HepG2 (cell line): ENCODE measurements around the gene WDR48. TPM values are rescaled to one million over a fixed set of nuclear protein-coding genes. Genes with fewer than 3 reads are reported as not detected.

Experiments
- ATAC-seq: fragments of 200-7000 bp; cut with Tn5 transposase; 3 replicates; pipeline ENCODE4 v1.9.1; 2020; ENCODE audit warnings: mild to moderate bottlenecking, moderate library complexity
- BruUV-seq: library from RNA; stranded (reverse); fragments of 400-500 nt; replicated peaks from 2 replicates; lab custom pipeline; 2021; lab: Mats Ljungman, UMichigan
- CTCF ChIA-PET: fragments of 300-600 bp; formaldehyde crosslinking; extraction: SDS; loops from one replicate; lab custom pipeline; 2021; ENCODE audit warnings: low total read pairs, inconsistent platforms, low intra/inter-chr PET ratio; lab: Yijun Ruan, JAX
- POLR2A ChIA-PET: fragments of 350-600 bp; sonication (Branson Sonifier 250); formaldehyde crosslinking; loops from one replicate; lab custom pipeline; 2020; ENCODE audit warnings: antibody characterized with exemption, inconsistent platforms; lab: Yijun Ruan, JAX
- DNase-seq: peaks from one replicate; pipeline ENCODE4 v3.0.0-alpha.2; 2015; ENCODE audit warnings: low spot score
- FAIRE-seq: peaks from 3 replicates; lab custom pipeline; 2011; peaks lifted over from hg19 to GRCh38; lab: Jason Lieb, UNC
- H2AFZ ChIP-seq: one replicate; pipeline ENCODE4 v1.6.1; 2011; ENCODE audit warnings: low read length, inconsistent platforms
- H3K27ac ChIP-seq: fragments of 300-600 bp; 3 replicates; pipeline ENCODE4 v1.8.0; 2011; ENCODE audit warnings: mixed run types, mild to moderate bottlenecking, mixed read lengths, low read length, inconsistent platforms; ENCODE audit not compliant: insufficient read depth; ENCODE audit errors: extremely low read length
- H3K27me3 ChIP-seq, 2 experiments: fragments of 200-600 bp in 1 of 2; 2 replicates in 1 of 2; 3 replicates in 1 of 2; pipeline versions ENCODE4 v1.6.0 to v1.8.0; 2011; ENCODE audit warnings: low read length in 2 of 2, mild to moderate bottlenecking in 2 of 2, moderate library complexity in 2 of 2, inconsistent platforms in 1 of 2; ENCODE audit not compliant: insufficient read depth in 2 of 2, control insufficient read depth in 1 of 2
- H3K36me3 ChIP-seq, 2 experiments: fragments of 200-600 bp in 1 of 2; replicated peaks in 1 of 2; 2 replicates in 1 of 2; 3 replicates in 1 of 2; pipeline versions ENCODE4 v1.5.1 to v1.8.0; 2011; ENCODE audit warnings: low read length in 2 of 2, inconsistent platforms in 1 of 2; ENCODE audit not compliant: insufficient read depth in 2 of 2, control insufficient read depth in 1 of 2
- H3K4me1 ChIP-seq: 2 replicates; pipeline ENCODE4 v1.5.1; 2012; ENCODE audit warnings: low read length, inconsistent platforms; ENCODE audit not compliant: insufficient read depth
- H3K4me2 ChIP-seq: 2 replicates; pipeline ENCODE4 v1.6.0; 2011; ENCODE audit warnings: low read depth, low read length, inconsistent platforms
- H3K4me3 ChIP-seq, 3 experiments: fragments of 200-600 bp in 1 of 3; sonication (generic), shearing (Covaris generic) in 1 of 3; replicated peaks in 1 of 3; 2 replicates each; pipeline ENCODE4 v1.5.1; 2011 to 2016; ENCODE audit warnings: low read length in 3 of 3, inconsistent platforms in 2 of 3, low read depth in 2 of 3, mild to moderate bottlenecking in 2 of 3, control low read depth in 1 of 3, mixed read lengths in 1 of 3; ENCODE audit not compliant: insufficient read depth in 1 of 3
- H3K79me2 ChIP-seq: one replicate; pipeline ENCODE4 v1.6.1; 2011; ENCODE audit warnings: low read length, inconsistent platforms; ENCODE audit not compliant: insufficient read depth
- H3K9ac ChIP-seq: 2 replicates; pipeline ENCODE4 v1.6.0; 2011; ENCODE audit warnings: mild to moderate bottlenecking, low read depth, low read length, inconsistent platforms; ENCODE audit not compliant: insufficient read depth
- H3K9me3 ChIP-seq: 2 replicates; pipeline ENCODE4 v1.5.1; 2012; ENCODE audit warnings: mild to moderate bottlenecking, low read length
- H4K20me1 ChIP-seq: 2 replicates; pipeline ENCODE4 v1.6.0; 2011; ENCODE audit warnings: inconsistent platforms, mild to moderate bottlenecking, low read length, moderate library complexity; ENCODE audit not compliant: insufficient read depth
- JDP2 ChIP-seq: sonication (generic); formaldehyde crosslinking; IDR thresholded peaks from 2 replicates; pipeline ENCODE4 v1.8.1; 2022; ENCODE audit warnings: missing genetic modification reagents, borderline replicate concordance
- POLR2AphosphoS2 ChIP-seq: IDR thresholded peaks from 2 replicates; pipeline ENCODE4 v1.6.1; 2011; ENCODE audit warnings: low read depth, low read length, improper control_type of control experiment
- RXRA ChIP-seq: sonication (generic); formaldehyde crosslinking; IDR thresholded peaks from 2 replicates; pipeline ENCODE4 v1.5.1; 2020; ENCODE audit warnings: missing genetic modification reagents
- WGBS: methylation state at CpG from one replicate; pipeline ENCODE4 v1.1.6; 2017; ENCODE audit warnings: low lambda C conversion rate; 5-methylcytosine and 5-hydroxymethylcytosine counted together
- in situ Hi-C: cut with HindIII; loops from 2 replicates; pipeline ENCODE4 v1.10.0; 2017; ENCODE audit warnings: low pct_unique_long_range_greater_than_20kb; ENCODE audit not compliant: extremely low pct_ligation_motif_present
- intact Hi-C: fragments of 100-400 bp; cut with micrococcal nuclease; formaldehyde crosslinking; loops from one replicate; pipeline ENCODE4 v1.10.0; 2022; ENCODE audit not compliant: unreplicated experiment
- polyA plus RNA-seq, 8 experiments: library from polyadenylated mRNA; depleted of rRNA in 3 of 8; stranded (reverse) in 7 of 8; unstranded in 1 of 8; fragments of >200 nt; fragmentation: Illumina TruSeq in 4 of 8; extraction: Trizol in 4 of 8; gene quantifications; 2 replicates each; pipeline versions ENCODE4 v1.2.1 to v1.2.3, GENCODE V29; 2011 to 2016; ENCODE audit warnings: low read depth in 4 of 8, missing spikeins in 1 of 8, mixed read lengths in 1 of 8; ENCODE audit not compliant: insufficient read depth in 1 of 8
- total RNA-seq, 5 experiments: library from RNA; depleted of rRNA; stranded (reverse); fragments of >200 nt; fragmentation: Illumina TruSeq; extraction: Trizol; gene quantifications; 2 replicates each; pipeline ENCODE4 v1.2.3, GENCODE V29; 2016; ENCODE audit warnings: low read depth in 1 of 5

WDR48 gene
- total and polyA plus RNA-seq, 2 of the 13 experiments (the other 11 are each of a cell fraction or from before 2014, with no cell fraction given): 29.2 to 31.2 TPM

- Histone ChIP-seq H3K4me2 (no peak overlapping the region), H3K9me3 (no peaks in the 10 kb centered on the region), H3K79me2 (no peaks in the 10 kb centered on the region), H2AFZ (no peak overlapping the region), H3K27me3 (no peaks in the 10 kb centered on the region), H3K4me3 (no peak overlapping the region), H4K20me1 (peaks cover 3% of the 10 kb centered on the region; the same call in 1 of the 2 replicates), H3K9ac (no peak overlapping the region), H3K36me3 (peaks cover 18 to 28% of the 10 kb centered on the region in 2 experiments; a peak in 4 of 5 replicates), H3K27ac (no peak overlapping the region), H3K4me1 (no peaks in the 10 kb centered on the region)
- WGBS: 93% methylated on average over 2 of the region's 2 CpGs
- intact Hi-C loops: no loop called here
- DNase-seq (no peak), FAIRE-seq (no peak), ATAC-seq (no peak)
- in situ Hi-C loops: no loop called here
- ChIA-PET POLR2A (no interaction called here), CTCF (no interaction called here)
- TF ChIP-seq POLR2AphosphoS2 (peak; percentile 36; the same call in 1 of the 2 replicates), JDP2 (CRISPR knock-in tag) (no peak)
- TF ChIP-seq, all 625 proteins: peak for 1
- no TSS peak for BruUV-seq
Measured at GRCh38 chr3:39139442-39139841, 87.6 kb downstream of the WDR48 start.

- no peak for FAIRE-seq
Measured at GRCh38 chr3:39140341-39140971, 88.6 kb downstream of the WDR48 start.

More at GRCh38 chr3:39140341-39140971, 88.6 kb downstream of the WDR48 start:
- ATAC-seq: 0 out of 3 replicates have a peak, but pooled peaks have one; percentile 5
- no peaks in the 10 kb centered on the region for H3K79me2 ChIP-seq
- no peak for TF ChIP-seq RXRA
- TF ChIP-seq POLR2AphosphoS2: 0 out of 2 replicates have a peak, but pooled peaks have one; percentile 26
- no peak overlapping the region for H3K4me2 ChIP-seq
- no peaks in the 10 kb centered on the region for H3K9me3 ChIP-seq
- BruUV-seq: no TSS peak
- POLR2A ChIA-PET: no interaction called here
- H3K4me1 ChIP-seq: no peaks in the 10 kb centered on the region
- no peak for DNase-seq
- H4K20me1 ChIP-seq: peaks cover 3% of the 10 kb centered on the region; the same call in 1 of the 2 replicates
- no peak overlapping the region for H2AFZ ChIP-seq
- in situ Hi-C loops: no loop called here
- WGBS: 100% methylated on average over 2 of the region's 2 CpGs
- peaks cover 23 to 38% of the 10 kb centered on the region in 2 experiments; a peak in 4 of 5 replicates for H3K36me3 ChIP-seq
- no peaks in the 10 kb centered on the region for H3K27me3 ChIP-seq
- no peak overlapping the region for H3K4me3 ChIP-seq
- no peak overlapping the region for H3K27ac ChIP-seq
- CTCF ChIA-PET: no interaction called here
- intact Hi-C loops: no loop called here
- H3K9ac ChIP-seq: no peak overlapping the region
